Dermis blood vessel endothelial cell (primary cell): Measurements from ENCODE around the gene SAA2. TPM values are rescaled to one million over a fixed set of nuclear protein-coding genes. Genes with fewer than 3 reads are reported as not detected.
"Not testable (repeated sequence)": the region's sequence is repeated elsewhere in the genome, so short reads cannot be mapped to it uniquely, and the experiment has no call there.

Source experiments
- DNase-seq: peaks from one replicate; pipeline ENCODE4 v3.0.0; 2010
- total RNA-seq: library from RNA; depleted of rRNA; stranded (reverse); fragments of >200 nt; gene quantifications from 2 replicates; pipeline ENCODE4 v1.2.3, GENCODE V29; 2014

SAA2 gene
- total RNA-seq: 0.70 and 2.0 TPM in 2 replicates

- no peak for DNase-seq
Observed at GRCh38 chr11:18248561-18248960, at the start of gene SAA2. Gene SAA2 (minus strand): TSS chr11:18248668. CDS start chr11:18248011, 657 bp downstream.

GRCh38 chr11:18295316-18295715 is 46.8 kb upstream of the SAA2 start:
- no peak for DNase-seq

DNA sequence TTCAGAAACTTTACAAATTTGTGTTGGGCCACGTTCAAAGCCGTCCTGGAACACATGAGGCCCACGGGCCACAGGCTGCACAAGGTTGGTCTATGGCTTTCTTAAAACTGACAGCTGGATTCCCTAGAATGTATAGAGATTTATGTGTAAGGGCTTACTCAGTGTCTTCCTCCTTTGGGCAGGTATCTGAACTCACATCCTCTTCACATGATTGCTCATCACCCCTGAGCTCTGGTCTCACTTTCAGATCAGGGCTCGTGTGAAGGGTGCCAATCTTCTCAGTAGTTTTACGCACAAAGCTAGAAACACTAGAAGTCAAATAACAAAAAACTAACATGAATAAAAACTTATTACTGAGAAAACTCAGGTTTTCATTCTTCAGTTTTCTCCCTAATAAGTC is 46.4 kb upstream of the SAA2 start:
- no peak for DNase-seq

GRCh38 chr11:18288911-18289310 is 40.4 kb upstream of the SAA2 start:
- no peak for DNase-seq

- DNase-seq: no peak
Observed at GRCh38 chr11:18285841-18286240, 37.4 kb upstream of the SAA2 start.

GRCh38 chr11:18282626-18283025 is 34.2 kb upstream of the SAA2 start:
- no peak for DNase-seq

- no peak for DNase-seq
Observed at GRCh38 chr11:18280438-18281045, 32.1 kb upstream of the SAA2 start.

DNA sequence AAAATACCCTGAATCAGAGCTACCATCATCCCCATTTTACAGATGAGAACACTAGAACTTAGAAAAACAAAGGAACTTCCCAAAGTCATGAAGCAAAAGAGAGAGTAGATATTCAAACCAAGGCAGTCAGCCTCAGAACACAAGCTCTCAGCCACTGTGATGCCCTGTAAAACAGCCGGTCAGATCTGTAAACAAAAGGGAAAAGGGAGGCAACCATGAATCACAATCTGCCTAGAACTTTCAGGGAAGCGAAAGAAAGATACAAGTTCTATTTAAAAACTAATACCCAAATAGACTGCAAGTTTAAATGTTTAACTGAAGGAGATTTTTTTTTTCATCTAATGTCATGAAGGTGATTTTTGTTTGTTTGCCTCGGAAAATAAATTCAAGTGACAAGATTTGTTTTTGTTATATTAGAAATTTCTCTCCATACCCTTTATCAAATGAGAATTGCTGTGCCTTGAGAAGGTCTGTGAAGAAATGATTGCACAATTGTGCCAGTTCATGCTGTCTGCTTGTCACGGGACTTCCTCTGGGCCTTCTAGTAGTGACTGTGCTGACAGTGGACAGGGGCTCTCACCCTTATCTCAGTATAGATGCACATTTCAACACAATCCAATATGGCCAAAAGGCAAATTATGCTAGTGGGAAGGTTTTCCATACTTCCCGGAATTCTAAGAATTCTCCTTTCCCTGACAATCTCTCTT is 29.2 kb upstream of the SAA2 start:
- DNase-seq: no peak

- no peak for DNase-seq
Observed at GRCh38 chr11:18271206-18271605, 22.7 kb upstream of the SAA2 start.

DNA sequence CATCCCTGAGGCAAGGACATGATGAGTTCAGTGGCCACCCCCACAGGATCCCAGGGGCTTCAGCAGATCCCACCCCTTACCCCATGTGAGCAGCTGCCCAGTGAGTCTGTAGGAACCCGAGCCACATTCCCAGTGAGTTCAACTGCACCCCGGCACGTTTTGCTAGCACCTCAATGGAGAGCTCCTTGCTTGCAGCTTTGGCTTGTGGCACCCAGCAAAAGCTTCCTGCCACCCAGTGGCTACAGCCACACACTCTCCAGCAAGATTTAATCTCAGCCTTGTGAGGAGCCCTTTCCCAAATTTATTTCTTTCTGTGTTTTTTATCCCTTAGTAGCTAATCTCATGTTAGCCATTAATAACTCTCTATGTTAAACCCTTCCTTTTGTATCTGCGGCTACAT is 21.6 kb upstream of the SAA2 start:
- DNase-seq: no peak

DNA sequence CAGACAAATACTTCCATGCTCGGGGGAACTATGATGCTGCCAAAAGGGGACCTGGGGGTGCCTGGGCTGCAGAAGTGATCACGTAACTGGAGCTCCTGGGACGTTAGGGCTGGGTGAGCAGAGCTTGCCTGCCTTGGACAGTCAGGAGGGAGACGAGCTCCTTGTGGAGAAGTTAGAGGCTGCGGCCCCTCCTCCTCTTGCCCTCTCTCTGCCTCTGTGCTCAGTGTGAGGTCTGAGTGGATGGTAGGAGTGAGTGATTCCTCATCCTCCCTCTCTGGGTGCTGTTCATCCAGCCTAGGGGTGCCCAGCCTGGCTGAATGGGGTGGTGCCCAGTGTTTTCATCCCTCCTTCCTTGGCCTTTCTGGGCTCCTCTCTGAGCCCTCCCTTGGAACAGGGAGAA is 20.8 kb upstream of the SAA2 start:
- not testable (repeated sequence) for DNase-seq

GRCh38 chr11:18267335-18268133 is 19.1 kb upstream of the SAA2 start:
- not testable (repeated sequence) for DNase-seq

GRCh38 chr11:18265949-18266348 is 17.5 kb upstream of the SAA2 start, which contains the start of gene SAA1:
Gene SAA1 (plus strand): TSS chr11:18266264. CDS start chr11:18266888, 624 bp downstream.
- no peak for DNase-seq

DNA sequence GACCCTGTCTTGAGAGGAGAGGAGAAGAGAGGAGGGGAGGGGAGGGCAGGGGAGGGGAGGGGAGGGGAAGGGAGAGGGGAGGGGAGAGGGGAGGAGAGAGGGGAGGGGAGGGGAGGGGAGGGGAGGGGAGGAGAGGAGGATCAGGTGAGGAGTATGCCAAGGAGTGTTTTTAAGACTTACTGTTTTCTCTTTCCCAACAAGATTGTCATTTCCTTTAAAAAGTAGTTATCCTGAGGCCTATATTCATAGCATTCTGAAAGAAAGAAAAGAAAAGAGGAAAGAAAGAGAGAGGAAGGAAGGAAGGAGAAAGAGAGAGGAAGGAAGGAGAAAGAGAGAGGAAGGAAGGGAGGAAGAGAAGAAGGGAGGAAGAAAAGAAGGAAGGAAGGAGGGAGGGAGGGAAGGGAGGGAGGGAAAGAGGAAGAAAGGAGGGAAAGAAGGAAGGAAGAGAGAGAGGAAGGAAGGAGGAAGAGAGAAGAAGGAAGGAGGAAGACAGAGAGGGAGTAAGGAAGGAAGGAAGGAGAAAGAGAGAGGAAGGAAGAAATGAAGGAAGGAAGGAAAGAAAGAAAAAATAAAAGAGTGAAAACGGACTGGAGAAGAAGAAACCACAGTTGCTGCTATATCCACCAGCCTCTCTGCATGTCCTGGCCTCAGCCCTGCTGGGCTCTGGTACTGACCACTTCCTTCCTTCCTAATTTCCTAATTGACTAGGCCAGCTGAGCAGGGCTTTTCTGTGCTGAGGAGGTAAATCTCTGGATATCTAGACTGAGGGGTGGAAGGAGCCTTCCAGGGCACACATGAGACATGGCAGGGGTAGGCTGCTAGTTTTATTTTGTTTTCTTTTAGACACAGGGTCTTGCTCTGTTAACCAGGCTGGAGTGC is 16.4 kb upstream of the SAA2 start:
- DNase-seq: no peak

DNA sequence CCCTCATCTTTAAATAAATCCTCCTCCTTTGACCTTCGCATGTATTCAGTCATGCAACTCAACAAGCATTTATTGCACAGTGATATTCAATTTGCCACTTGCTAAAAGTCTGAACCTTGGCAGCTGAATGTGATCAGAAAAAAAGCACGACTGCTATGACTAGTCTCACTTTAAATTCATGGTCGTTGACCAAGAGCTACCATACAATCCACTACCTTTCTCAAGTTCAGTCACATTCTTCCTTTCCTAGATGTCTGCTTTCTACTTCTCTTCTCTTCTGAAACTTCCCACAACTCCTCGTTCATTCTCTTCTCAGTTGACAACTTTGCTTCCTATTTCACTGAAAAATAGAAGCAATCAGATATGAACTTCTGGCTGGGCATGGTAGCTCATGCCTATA is 15.6 kb upstream of the SAA2 start:
- DNase-seq: no peak

- DNase-seq: not testable (repeated sequence)
Observed at GRCh38 chr11:18262681-18263350, 14.3 kb upstream of the SAA2 start.

- DNase-seq: no peak
Observed at GRCh38 chr11:18261721-18262120, 13.3 kb upstream of the SAA2 start.

DNA sequence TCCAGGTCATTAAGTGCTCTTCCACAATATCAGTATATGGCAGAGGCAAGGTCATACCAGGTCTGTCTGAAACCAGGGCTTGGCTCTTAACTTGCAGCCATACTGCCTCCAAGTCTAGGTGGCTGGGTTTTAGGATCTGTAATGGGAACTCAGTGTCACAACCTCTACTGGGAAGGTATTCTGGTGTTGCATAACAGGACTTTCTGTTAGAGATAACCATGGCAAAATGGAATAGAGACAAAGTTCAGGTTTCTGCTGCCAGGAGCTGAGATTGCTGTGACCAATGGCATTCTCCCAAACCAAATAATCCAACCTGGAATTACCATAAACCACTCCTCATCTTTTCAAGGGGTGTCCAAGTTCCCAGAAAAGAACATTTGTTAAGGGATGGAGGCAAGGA is 10.8 kb upstream of the SAA2 start:
- no peak for DNase-seq

DNA sequence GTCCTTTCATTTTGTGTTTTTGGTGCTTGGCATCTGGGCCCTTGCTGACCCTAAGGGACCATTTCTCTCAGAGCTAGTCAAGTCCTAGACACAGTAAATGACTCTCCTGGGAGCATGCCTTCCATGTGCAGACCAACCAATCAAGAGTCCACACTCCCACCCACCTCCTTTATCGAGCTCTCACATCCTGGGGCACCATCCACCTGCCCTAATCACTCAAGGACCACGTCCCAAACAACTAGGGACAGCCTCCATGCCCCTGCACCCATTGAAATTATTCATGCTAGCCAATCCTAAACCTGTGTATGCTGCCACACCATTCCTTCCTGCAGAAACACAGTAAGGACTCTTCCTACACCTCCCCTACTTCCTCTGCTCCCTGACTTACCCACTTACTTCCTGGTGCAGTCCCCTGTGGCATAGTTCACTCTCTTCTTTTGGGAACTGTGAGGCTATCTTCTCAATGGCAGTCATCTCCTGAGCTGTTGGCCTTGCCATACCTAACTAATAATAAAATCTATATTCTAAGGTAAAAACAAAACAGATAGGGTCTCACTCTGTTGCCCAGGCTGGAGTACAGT is 6.4 kb upstream of the SAA2 start:
- DNase-seq: no peak

DNA sequence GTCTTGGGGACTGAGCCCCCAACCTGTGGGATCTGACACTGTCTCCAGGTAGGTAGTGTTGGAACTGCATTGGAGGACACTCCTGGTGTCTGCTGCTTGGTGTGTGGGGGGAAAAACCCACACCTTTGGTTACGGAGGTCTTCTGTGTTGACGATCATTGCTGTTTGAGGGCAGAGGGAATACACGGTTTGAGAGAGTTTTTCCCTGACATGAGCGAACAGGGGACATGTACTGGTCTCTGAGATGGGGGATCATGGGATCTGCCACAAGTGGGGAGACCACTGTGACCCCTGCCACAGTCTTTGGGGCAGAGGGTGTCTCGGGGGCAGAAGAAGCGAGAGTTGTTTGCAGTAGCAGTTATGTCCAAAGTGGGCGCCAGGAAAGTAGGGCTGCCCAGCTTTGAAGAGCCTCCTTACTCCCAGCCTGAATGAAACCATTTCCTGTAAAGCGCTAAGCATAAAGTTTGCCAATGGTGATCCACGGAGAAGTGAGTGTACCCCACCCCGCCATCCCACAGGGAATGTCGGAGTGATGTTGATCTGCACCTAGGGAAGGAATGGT is 5.4 kb upstream of the SAA2 start:
- DNase-seq: no peak

GRCh38 chr11:18253233-18253632 is 4.8 kb upstream of the SAA2 start:
- DNase-seq: no peak
